Urinary bladder (tissue), 4 donors: Measurements from ENCODE around the gene TMEM185B. TPM values are rescaled to one million over a fixed set of nuclear protein-coding genes. Genes with fewer than 3 reads are reported as not detected.

ENCODE experiments used
- DNase-seq: peaks from one replicate; pipeline ENCODE4 v3.0.0-alpha.2; 2015; ENCODE audit errors: extremely low spot score
- H3K27ac ChIP-seq: one replicate; pipeline ENCODE4 v1.5.1; 2013; ENCODE audit warnings: low read depth, mild to moderate bottlenecking, moderate library complexity
- H3K36me3 ChIP-seq: one replicate; pipeline ENCODE4 v1.6.1; 2013; ENCODE audit warnings: mild to moderate bottlenecking, moderate library complexity; ENCODE audit not compliant: insufficient read depth
- H3K4me1 ChIP-seq: one replicate; pipeline ENCODE4 v1.6.1; 2013; ENCODE audit warnings: mild to moderate bottlenecking, moderate library complexity; ENCODE audit not compliant: insufficient read depth
- H3K4me3 ChIP-seq: one replicate; pipeline ENCODE4 v1.5.1; 2013; ENCODE audit warnings: low read depth, low read length
- WGBS: extraction: QIAGEN DNeasy Blood & Tissue Kit; methylation state at CpG from one replicate; pipeline ENCODE4 v1.1.7; 2013; 5-methylcytosine and 5-hydroxymethylcytosine counted together
- polyA plus RNA-seq: library from polyadenylated mRNA; stranded (reverse); fragments of 200-250 nt; gene quantifications from one replicate; pipeline ENCODE4 v1.2.3, GENCODE V29; 2013
- total RNA-seq: library from RNA; depleted of rRNA; stranded (reverse); fragments of >200 nt; gene quantifications from one replicate; pipeline ENCODE4 v1.2.3, GENCODE V29; 2014
- donor health status: healthy with polysubstance abuse.
- donor health status: healthy.

The TMEM185B gene
- total and polyA plus RNA-seq, 2 donors = 20.0 TPM

- Histone ChIP-seq H3K4me3 (no peak overlapping the region), H3K4me1 (no peaks in the 10 kb centered on the region), H3K27ac (no peak overlapping the region), H3K36me3 (no peaks in the 10 kb centered on the region)
- no peak for DNase-seq
- WGBS = 91% methylated on average over 2 of the region's 2 CpGs
Measured at GRCh38 chr2:120220756-120221155, 2.4 kb downstream of the TMEM185B start.

GRCh38 chr2:120219766-120220165 is 3.4 kb downstream of the TMEM185B start:
- H3K27ac ChIP-seq = no peak overlapping the region
- WGBS = 86% methylated on average over 5 of the region's 5 CpGs
- no peaks in the 10 kb centered on the region for H3K36me3 ChIP-seq
- H3K4me1 ChIP-seq = no peaks in the 10 kb centered on the region
- H3K4me3 ChIP-seq = no peak overlapping the region
- DNase-seq = no peak

GRCh38 chr2:120219291-120219690 is 3.9 kb downstream of the TMEM185B start:
- WGBS = 95% methylated on average over 5 of the region's 5 CpGs
- DNase-seq = no peak
- Histone ChIP-seq H3K27ac (no peak overlapping the region), H3K4me1 (no peaks in the 10 kb centered on the region), H3K4me3 (no peak overlapping the region), H3K36me3 (no peaks in the 10 kb centered on the region)

- no peak for DNase-seq
- 95% methylated on average over 5 of the region's 5 CpGs for WGBS
- Histone ChIP-seq H3K36me3 (no peaks in the 10 kb centered on the region), H3K27ac (no peak overlapping the region), H3K4me1 (no peaks in the 10 kb centered on the region), H3K4me3 (no peak overlapping the region)
Measured at GRCh38 chr2:120218181-120218580, 5.0 kb downstream of the TMEM185B start.

GRCh38 chr2:120210270-120210693 is 12.9 kb downstream of the TMEM185B start:
- H3K4me1 ChIP-seq = no peaks in the 10 kb centered on the region
- 68% methylated on average over 10 of the region's 10 CpGs for WGBS
- no peak overlapping the region for H3K4me3 ChIP-seq
- no peaks in the 10 kb centered on the region for H3K36me3 ChIP-seq
- no peak overlapping the region for H3K27ac ChIP-seq
- no peak for DNase-seq

GRCh38 chr2:120209427-120210269 is 13.6 kb downstream of the TMEM185B start:
- no peaks in the 10 kb centered on the region for H3K36me3 ChIP-seq
- H3K27ac ChIP-seq = no peak overlapping the region
- 85% methylated on average over 12 of the region's 12 CpGs for WGBS
- H3K4me3 ChIP-seq = no peak overlapping the region
- DNase-seq = no peak
- no peaks in the 10 kb centered on the region for H3K4me1 ChIP-seq

GRCh38 chr2:120208381-120209353 is 14.5 kb downstream of the TMEM185B start:
- no peak overlapping the region for H3K4me3 ChIP-seq
- no peaks in the 10 kb centered on the region for H3K36me3 ChIP-seq
- no peak for DNase-seq
- H3K4me1 ChIP-seq = no peaks in the 10 kb centered on the region
- 94% methylated on average over 10 of the region's 10 CpGs for WGBS
- no peak overlapping the region for H3K27ac ChIP-seq

GRCh38 chr2:120206022-120206581 is 17.1 kb downstream of the TMEM185B start:
- H3K4me1 ChIP-seq = no peaks in the 10 kb centered on the region
- H3K27ac ChIP-seq = no peak overlapping the region
- no peak for DNase-seq
- 71% methylated on average over 8 of the region's 8 CpGs for WGBS
- no peaks in the 10 kb centered on the region for H3K36me3 ChIP-seq
- H3K4me3 ChIP-seq = no peak overlapping the region

- Histone ChIP-seq H3K36me3 (no peaks in the 10 kb centered on the region), H3K4me3 (no peak overlapping the region), H3K4me1 (no peaks in the 10 kb centered on the region), H3K27ac (no peak overlapping the region)
- DNase-seq = no peak
- WGBS = 93% methylated on average over 12 of the region's 12 CpGs
Measured at GRCh38 chr2:120204945-120205670, 18.1 kb downstream of the TMEM185B start.

- 81% methylated on average over 3 of the region's 3 CpGs for whole genome bisulfite sequencing
- H3K4me1 ChIP-seq = no peaks in the 10 kb centered on the region
- H3K27ac ChIP-seq = no peak overlapping the region
- no peak for DNase-seq
- no peaks in the 10 kb centered on the region for H3K36me3 ChIP-seq
- no peak overlapping the region for H3K4me3 ChIP-seq
Measured at GRCh38 chr2:120204417-120204816, 18.8 kb downstream of the TMEM185B start.

GRCh38 chr2:120204022-120204405 is 19.2 kb downstream of the TMEM185B start:
- Histone ChIP-seq H3K27ac (no peak overlapping the region), H3K4me1 (no peaks in the 10 kb centered on the region), H3K36me3 (no peaks in the 10 kb centered on the region), H3K4me3 (no peak overlapping the region)
- 81% methylated on average over 5 of the region's 5 CpGs for WGBS
- DNase-seq = no peak

- Histone ChIP-seq H3K4me3 (no peak overlapping the region), H3K27ac (no peak overlapping the region), H3K4me1 (no peaks in the 10 kb centered on the region), H3K36me3 (no peaks in the 10 kb centered on the region)
- no peak for DNase-seq
- WGBS = 66% methylated on average over 10 of the region's 10 CpGs
Measured at GRCh38 chr2:120203251-120204021, 19.8 kb downstream of the TMEM185B start.
